Middle frontal gyrus (tissue), 1 donor: Measurements from ENCODE around the gene ST3GAL5.
A peak's percentile ranks its signal among the peaks of the same experiment; 100 is the strongest.
"Not testable (repeated sequence)": the region's sequence is repeated elsewhere in the genome, so short reads cannot be mapped to it uniquely, and the experiment has no call there.

Source experiments
- DNase-seq: peaks from one replicate; pipeline ENCODE4 v3.0.0-alpha.2; 2015; ENCODE audit warnings: low spot score; ENCODE audit errors: extremely low spot score

ST3GAL5 gene

DNA sequence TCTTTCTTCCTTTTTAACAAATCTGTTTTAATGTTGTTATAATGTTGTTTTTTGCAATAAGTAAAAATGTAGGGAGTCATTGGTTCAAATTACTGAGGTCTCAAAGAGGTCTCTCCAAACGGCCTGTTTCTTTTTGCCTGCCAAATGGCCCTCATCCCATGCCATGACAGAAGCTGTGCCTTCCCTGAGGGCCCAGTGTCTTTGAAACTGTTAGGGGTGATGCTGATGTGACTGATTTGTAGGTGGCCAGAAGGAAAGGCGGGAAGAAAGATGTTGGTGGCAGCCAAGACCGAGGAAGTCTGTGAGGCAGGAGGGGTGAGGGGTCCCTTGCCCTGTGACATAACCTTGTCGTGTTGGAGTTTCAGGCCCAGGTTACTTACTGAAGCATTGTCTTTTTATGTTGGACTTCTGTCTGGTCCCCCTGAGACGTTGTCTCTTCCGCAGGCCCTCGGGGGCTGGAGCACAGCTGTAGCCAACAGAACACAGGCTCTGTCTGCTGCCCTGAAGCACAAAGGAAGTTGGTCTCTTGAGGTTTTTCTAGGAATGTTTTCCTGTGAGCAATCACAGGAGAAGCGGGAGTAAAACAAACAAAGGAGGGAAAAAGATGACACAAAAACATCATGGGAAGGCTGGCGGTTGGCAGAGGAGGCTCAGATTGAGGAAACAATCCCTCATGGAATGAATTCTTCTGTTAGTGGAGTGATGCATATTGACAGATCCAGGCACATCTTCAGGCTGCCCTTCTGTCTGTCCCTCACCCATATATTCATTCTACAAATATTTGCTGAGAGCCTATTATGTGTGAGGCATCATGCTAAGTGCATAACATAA is 4.9 kb upstream of the ST3GAL5 start:
- no peak for DNase-seq

DNA sequence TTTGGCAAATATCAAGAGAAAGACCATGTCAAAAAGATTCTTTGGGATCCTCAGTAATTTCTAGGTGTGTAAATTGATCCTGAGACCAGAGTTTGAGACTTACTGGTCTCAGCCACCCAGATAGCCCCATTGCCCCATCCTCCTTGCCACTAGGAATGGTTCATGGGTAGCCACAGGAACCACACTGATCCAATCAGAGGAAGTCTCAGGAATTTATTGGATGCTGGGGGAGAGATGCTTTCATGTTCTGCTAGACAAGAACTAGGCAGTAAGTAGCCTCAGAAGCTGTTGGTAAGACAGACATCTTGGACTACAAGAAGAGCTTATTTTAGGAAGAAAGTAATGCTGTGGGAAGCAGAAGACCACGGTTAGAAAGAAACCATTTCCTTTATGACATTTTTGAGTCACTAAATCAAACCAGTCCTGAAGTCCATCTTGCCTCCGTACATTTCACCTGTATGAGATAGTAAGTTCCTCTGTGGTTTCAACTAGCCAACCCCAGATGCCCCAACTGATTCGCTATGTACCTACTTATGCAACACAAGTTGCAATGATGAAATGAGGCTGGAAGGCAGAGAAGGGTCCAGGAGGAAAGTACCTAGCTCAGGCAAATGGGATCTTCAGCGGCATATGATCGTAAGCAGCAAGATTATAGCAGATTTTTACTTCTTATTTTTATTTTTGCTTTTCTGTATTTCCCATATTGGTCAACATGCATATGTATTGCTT is 3.6 kb upstream of the ST3GAL5 start:
- DNase-seq: no peak

DNA sequence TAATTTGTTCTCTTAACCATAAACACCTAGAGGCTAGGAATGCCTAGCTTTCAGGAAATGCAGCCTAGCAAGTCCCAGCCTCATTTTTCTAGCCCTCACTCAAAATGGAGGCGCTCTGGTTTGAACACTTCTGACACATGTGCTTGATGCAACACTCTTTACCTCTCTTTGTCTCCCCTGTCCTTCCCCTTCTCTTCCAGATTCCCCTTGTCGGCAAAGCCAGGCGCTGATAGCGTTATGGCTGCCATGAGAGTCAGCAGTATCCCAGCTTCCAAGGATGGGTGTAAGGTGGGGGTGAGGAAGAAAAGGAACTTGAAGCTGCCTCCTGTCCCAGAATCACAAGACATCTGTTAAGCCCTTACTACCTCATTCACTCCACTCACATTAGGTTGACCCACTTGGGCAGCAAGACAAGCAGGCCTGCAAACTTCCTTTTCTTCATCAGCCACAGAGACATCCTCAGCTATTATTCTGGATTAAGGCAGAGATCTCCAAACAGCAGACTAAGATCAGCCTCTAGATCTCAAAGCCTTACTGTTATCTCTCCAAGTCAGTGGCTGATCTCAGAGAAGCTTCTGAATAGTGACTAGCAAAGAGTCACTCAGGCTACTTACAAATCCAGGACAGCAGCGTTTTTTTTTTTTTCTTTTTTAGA is 1.9 kb upstream of the ST3GAL5 start:
- no peak for DNase-seq

DNA sequence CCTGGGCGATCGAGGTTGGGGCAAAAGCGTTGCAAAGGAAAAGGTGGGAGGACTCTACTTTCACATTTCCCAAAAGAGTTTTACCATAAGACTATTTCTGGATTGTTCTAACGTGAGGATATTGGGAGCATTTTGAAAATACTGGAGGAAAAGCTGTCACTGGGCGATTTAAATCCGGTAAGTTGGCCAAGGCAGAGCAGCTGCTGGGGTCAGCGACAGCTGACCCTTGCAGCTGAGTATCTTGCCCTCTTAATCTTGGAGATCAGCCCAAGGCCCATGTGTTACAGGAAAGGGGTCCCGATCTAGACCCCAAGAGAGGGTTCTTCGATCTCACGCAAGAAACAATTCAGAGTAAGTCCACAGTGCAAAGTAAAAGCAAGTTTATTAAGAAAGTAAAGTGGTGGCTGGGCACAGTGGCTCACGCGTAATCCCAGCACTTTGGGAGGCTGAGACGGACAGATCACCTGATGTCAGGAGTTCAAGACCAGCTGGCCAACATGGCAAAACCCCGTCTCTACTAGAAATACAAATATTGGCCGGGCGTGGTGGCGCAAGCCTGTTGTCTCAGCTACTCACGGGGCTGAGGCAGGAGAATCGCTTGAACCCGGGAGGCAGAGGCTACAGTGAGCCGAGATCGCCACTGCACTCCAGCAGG is 964 bp upstream of the ST3GAL5 start:
- no peak for DNase-seq

DNA sequence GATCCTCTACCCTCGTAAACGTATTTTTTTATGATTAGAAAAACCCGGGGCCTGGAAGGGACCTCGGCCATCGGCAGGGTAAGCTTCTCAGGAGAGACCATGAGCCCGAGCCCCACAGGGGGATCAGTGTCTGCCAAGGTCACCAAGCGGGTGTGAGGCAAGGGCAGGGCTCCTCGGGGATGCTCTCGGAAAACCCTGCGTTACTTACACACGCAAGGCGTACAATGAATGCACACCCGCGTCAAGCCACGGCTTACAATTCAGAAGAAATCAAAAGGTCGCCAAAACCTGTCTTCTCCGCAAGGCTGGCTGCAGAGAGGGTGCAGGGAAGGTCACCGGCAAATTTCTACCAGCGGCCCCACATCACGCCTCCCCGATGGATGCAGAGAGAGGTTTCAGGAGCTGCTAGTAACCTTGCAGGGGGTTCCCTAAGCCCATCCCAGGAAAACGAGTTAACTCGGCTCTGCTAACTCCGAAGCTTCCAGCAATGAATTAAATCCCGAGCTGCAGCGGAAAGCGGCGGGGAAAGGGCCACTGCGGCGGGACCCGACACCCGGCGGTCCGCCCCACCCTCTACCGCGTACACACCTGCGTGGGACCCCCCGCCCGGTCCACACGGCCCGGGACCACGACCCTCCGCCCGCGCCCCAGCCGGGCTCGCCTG is 638 bp downstream of the ST3GAL5 start:
- no peak for DNase-seq

DNA sequence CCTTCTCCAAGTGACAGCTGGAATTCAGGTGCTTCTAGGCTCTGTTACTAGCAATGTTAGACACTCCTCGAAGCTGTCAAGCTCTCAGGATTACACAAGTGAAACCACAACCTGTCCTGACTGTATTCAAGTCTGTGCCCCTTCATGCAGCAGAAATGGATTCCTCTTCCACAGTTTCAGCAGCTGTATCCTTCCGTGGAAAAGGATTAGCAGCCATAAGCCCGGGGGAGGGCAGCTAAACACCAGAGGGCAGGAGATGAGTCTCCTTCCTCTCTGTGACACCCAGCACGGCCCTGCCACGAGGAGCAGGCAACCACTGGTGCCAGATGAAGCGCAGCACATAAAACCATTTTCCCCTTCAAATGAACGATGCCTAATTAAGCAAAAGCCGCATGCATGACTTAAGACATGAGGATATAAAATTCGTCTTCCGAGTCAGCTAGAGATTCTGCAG is 1.2 kb downstream of the ST3GAL5 start:
- DNase-seq: no peak

DNA sequence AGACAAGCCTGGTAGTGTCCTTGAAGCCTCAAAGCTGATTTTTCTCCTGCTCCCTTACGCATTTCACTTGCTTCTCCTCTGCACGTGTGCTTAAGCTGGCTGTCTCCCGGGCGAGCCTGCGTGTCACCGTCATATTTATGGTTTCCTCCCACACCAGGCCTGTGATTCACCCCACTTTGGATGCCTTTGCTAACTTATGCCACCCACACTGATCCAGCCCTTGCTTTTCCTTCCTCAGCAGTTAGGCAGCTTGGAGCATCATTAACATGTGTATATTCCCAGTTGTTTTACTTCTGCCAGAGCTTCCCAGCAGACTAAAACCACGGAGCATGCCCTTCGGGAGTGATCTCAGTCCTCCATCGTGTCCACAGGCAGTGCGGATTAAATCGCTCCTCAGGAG is 2.2 kb downstream of the ST3GAL5 start:
- peak; percentile 68 for DNase-seq

DNA sequence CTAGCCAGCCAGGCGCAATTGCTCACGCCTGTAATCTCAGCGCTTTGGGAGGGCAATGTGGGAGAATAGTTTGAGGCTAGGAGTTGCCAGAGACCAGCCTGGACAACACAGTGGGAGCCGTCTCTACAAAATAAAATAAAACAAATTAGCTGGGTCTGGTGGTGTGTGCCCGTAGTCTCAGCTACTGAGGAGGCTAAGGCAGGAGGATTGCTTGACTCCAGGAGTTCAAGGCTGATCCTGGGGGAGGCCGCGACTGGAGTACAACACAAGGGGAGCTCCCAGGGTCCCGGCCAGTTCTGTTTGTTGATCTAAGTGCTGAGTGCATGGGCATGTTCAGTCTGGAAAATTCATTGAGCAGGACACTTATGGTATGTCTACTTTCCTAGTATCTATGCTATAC is 2.6 kb downstream of the ST3GAL5 start:
- no peak for DNase-seq

DNA sequence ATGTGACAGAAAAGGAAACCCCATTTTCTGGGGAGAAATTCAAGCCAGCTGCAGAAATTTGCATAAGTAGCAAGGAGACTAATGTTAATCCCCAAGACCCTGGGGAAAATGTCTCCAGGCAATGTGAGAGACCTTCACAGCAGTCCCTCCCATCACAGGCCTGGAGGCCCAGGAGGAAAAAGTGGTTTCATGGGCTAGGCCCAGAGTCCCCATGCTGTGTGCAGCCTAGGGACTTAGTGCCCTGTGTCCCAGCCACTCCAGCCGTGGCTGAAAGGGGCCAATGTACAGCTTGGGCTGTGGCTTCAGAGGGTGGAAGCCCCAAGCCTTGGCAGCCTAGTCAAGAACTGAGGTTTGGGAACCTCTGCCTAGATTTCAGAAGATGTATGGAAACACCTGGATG is 7.0 kb downstream of the ST3GAL5 start:
- DNase-seq: not testable (repeated sequence)

DNA sequence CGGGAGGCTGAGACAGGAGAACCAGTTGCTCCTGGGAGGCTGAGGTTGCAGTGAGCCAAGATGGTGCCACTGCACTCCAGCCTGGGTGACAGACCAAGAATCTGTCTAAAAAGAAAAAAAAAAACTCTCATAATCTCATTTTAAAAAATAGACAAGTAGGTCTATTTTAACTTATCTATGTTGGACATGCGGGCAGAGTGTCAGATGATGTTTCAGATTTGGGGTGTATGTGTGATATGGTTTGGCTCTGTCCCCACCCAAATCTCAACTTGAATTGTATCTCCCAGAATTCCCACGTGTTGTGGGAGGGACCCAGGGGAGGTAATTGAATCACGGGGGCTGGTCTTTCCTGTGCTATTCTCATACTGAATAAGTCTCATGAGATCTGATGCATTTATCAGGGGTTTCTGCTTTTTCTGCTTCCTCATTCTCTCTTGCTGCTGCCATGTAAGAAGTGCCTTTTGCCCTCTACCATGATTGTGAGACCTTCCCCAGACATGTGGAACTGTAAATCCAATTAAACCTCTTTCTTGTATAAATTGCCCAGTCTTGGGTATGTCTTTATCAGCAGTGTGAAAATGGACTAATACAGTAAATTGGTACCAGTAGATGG is 8.0 kb downstream of the ST3GAL5 start:
- DNase-seq: not testable (repeated sequence)

DNA sequence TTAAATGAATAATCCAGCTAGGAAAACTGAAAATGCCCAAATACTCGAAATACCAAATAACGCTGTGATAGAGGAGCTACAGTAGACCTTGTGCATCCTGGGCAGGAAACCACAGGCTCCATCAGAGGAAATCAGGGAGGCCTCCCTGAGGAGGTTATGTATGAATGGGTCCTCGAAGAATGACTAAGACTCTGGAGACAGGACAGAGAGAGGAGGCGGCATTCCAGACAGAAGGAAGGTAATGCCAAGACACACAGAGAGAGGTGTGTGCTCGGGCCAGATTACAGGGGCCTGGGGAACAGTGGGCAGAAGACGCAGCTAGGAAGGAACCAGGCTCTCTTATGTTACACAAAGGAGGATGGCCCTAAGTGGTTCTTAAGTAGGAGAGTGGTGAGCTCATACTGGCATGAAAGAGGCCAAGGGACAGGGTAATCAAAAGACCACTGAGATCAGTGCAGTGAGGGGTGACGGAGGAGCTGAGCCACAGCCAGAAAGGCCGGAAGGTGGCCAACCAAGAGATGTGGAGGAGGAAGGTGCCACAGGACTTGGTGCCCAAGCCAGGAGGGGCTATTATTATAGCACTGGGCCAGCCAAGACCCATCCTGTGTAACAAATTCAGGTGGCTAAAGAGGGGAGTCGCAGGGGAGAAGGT is 9.9 kb downstream of the ST3GAL5 start:
- no peak for DNase-seq

DNA sequence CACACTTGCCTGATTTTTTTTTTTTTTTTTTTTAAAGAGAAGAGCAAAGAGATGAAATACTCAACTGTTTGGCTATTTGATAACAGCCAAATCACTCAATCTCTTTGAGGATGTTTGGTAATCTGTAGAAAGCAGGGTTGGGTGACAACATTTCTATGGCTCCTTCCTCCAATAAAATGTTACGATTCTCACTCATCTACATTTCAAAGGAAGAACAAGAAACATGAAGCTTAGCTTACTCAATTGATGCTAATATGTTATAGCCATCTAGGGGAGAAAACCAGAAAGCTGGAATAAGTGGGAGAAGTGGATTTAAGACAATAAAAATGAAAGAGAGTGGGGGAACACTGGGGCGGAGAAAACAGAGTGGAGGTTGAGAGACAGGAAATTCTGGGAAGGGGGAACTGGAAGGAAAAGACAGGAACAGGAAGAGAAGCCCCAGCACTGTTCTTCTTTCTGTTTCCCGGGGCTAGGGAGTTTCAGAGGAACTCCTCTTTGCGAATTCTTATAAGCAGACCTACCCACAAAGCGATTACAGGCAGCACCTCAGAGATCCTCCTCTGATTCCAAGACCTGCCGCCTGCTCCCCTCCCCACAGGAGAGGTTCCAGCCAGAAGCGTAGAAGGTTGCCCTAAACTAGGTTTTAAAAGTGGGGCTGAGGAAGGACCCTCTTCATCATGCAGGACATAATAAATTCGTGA is 13.3 kb downstream of the ST3GAL5 start:
- DNase-seq: no peak

DNA sequence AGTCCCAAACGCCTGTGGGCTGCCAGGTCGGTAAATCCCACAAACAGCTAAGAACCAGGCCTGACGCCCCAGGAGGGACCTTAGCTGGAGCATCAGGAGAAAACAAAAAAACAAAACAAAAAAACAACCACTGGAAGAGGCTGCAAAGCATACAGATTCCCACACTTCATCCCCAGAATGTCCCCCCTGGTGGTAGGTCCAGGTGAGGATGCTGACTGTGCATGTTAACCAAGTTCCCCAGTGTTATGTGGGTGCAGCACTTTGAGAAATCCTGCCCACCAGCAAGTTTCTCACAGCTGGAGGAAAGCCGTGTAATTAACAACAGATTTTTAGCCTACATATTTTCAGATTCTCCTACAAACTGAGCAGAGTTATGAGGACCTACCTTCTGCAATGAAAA is 15.1 kb downstream of the ST3GAL5 start:
- no peak for DNase-seq

DNA sequence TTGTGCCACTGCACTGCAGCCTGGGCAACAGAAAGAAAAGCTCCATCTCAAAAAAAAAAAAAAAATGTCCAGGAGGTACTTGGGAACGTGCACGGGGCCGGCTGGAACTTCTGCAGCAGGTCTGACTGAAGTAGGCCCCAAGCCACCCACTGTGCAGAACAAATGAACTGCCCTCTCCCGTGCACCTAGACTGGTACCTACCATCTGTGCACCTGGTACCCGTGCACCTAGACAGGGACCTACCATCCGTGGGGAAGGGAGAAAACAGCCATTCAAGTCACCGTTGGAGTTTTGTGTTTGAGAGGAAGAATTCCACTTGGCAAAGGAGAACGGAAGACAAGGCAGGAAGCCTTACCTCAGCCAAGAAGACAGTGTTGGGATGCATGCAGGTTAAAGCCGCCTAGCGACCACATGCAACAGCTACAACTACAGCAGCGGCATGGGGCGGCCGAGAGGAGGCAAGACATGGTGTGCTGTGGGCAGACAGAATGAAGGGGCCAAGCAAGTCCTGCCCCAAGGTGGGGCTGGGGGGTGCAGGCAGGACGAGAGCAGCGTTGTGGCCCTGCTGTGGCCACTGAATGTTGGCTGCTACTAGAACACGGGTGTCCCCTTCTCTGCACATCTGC is 16.1 kb downstream of the ST3GAL5 start:
- no peak for DNase-seq

DNA sequence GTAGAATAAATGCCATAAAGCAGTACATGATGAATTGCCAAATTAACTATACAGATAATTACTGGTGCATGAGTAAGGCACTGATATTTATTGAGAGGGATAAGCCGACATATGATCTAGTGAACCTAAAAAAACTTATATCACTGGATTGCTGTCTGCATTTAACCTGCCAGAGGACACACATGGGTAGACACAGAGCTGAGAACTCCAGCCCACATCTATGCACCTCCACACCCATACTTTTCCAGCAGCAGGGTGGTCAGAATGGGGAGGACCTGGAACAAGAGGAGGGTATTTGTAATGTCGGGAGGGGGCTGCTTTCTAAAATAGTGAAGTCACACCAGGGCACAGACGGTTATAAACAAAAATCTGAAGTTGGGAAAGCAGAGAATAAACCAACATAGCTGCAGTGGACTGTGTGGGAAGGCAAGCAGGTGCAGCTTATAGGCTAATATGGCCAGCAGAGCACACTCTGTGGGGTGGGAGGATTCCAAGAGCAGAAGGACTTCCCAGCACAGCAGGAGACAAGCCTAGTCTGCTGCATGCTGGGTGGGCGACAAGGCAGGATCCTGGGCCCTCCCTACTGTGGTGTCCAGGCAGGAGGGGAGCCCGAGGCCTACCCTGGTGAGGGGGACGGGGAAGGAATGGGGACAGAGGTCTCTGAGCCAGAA is 17.2 kb downstream of the ST3GAL5 start:
- DNase-seq: no peak

DNA sequence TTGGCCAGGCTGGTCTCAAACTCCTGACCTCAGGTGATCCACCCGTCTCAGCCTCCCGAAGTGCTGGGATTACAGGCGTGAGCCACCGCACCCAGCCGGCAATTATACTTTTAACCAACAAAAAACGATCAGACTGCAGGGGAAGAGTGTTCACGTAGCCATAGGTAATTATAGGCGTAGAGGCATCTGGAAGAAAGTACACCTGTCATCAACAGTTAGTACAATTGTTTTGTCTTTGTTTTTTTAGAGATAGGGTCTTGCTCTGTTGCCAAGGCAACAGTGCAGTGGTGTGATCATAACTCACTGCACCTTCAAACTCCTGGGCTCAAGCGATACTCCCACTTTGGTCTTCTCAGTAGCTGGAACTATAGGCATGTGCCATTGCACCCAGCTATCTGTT is 20.0 kb downstream of the ST3GAL5 start:
- DNase-seq: no peak

DNA sequence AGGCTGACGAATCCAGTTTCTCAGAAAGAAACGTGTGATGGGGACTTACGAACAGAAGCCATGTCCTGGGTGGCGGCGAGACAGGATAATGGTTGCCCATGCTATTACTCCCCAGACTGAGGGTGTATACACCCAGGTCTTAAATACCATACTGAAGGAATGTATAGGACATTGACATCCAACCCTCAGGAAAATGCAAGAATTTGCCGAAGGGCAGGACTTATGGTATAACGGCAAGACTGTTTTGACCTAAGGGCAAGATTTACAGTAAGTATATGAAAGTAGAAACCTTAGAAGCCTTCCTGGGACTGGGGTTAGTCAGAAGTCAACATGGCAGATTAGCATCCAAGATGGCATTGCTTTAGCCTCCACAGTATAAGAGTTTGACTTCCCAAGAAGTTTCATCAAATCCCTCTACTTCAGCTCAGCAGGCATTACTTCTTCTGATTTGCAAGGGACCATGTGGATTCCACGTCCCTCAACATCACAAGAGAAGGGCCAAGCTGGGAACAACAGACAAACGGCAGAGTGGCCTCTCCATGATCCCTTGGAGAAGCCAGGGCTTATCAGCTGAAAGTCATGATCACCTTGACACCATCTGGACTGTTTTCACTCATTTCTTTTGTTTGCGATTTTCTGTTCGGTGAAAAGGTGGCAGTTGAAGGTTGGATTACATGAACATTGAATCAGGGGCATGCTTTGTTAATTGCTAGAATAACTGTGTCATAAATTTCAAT is 21.1 kb downstream of the ST3GAL5 start:
- DNase-seq: no peak

DNA sequence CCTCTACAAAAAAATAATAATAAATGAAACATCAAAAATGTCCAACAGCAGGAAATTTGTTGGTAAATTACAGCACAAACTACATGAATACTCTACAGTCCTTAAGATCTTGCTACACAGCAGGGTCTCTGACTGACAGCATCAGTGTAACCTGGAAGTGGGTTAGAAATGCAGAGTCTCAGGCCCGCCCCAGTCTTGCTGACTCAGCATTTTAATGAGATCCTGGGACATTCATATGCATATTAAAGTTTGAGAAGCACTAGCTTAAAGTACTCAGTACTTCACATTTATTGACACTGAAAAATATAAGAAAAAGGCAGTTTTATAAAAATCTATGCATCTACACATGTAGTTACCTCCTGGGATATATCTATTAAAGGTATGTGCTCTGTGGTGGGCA is 21.7 kb downstream of the ST3GAL5 start:
- no peak for DNase-seq
